K562 (cell line): ENCODE measurements around the gene NTRK2. TPM values are rescaled to one million over a fixed set of nuclear protein-coding genes. Genes with fewer than 3 reads are reported as not detected.

Experiments
- ATAC-seq: fragments of 200-7000 bp; cut with Tn5 transposase; 3 replicates; pipeline ENCODE4 v1.9.1; 2020; ENCODE audit warnings: moderate library complexity
- BruUV-seq: library from RNA; stranded (reverse); fragments of 400-500 nt; replicated peaks from 2 replicates; lab custom pipeline; 2021; lab: Mats Ljungman, UMichigan
- CTCF ChIA-PET: fragments of 300-600 bp; formaldehyde crosslinking; extraction: SDS; loops from one replicate; lab custom pipeline; 2021; ENCODE audit warnings: low intra/inter-chr PET ratio; lab: Yijun Ruan, JAX
- POLR2A ChIA-PET: fragments of 300-600, 350-650 bp; sonication (Branson Sonifier 250); formaldehyde crosslinking; extraction: SDS; loops from one replicate; lab custom pipeline; 2021; ENCODE audit warnings: antibody characterized with exemption, inconsistent platforms; lab: Yijun Ruan, JAX
- DNase-seq, 4 experiments: peaks; one replicate each; pipeline versions ENCODE4 v3.0.0 to v3.0.0-alpha.2; 2011 to 2018; ENCODE audit warnings: low spot score in 3 of 4, mixed read lengths in 3 of 4; ENCODE audit errors: extremely low read depth in 1 of 4
- FAIRE-seq: peaks from 2 replicates; lab custom pipeline; 2011; peaks lifted over from hg19 to GRCh38; lab: Jason Lieb, UNC
- H2AFZ ChIP-seq: 2 replicates; pipeline ENCODE4 v1.6.0; 2011; ENCODE audit warnings: low read depth, low read length, control low read depth, inconsistent platforms
- H3K27ac ChIP-seq: fragments of 200-600 bp; 3 replicates; pipeline ENCODE4 v1.8.0; 2011; ENCODE audit warnings: low read depth, mild to moderate bottlenecking, control low read depth, inconsistent platforms, low read length, moderate library complexity, mixed read lengths; ENCODE audit errors: extremely low read depth
- H3K27me3 ChIP-seq, 2 experiments: fragments of 300-600 bp in 1 of 2; 2 replicates in 1 of 2; 3 replicates in 1 of 2; pipeline versions ENCODE4 v1.6.0 to v1.8.0; 2011; ENCODE audit warnings: inconsistent platforms in 2 of 2, low read length in 2 of 2, mild to moderate bottlenecking in 1 of 2, mixed read lengths in 1 of 2, moderate library complexity in 1 of 2; ENCODE audit not compliant: control insufficient read depth in 2 of 2, insufficient read depth in 2 of 2
- H3K36me3 ChIP-seq: fragments of 300-600 bp; 3 replicates; pipeline ENCODE4 v1.8.0; 2011; ENCODE audit warnings: mild to moderate bottlenecking, low read length, inconsistent platforms; ENCODE audit not compliant: control insufficient read depth, insufficient read depth
- H3K4me1 ChIP-seq, 2 experiments: fragments of 200-600 bp in 1 of 2; replicated peaks in 1 of 2; 2 replicates in 1 of 2; 3 replicates in 1 of 2; pipeline versions ENCODE4 v1.5.1 to v1.8.0; 2011; ENCODE audit warnings: inconsistent platforms in 2 of 2, low read length in 2 of 2, mild to moderate bottlenecking in 1 of 2, mixed read lengths in 1 of 2, moderate library complexity in 1 of 2; ENCODE audit not compliant: control insufficient read depth in 2 of 2, insufficient read depth in 2 of 2
- H3K4me2 ChIP-seq: 2 replicates; pipeline ENCODE4 v1.6.1; 2011; ENCODE audit warnings: low read length, control low read depth, inconsistent platforms, mixed read lengths; ENCODE audit not compliant: insufficient read depth
- H3K4me3 ChIP-seq: fragments of 200-600 bp; sonication (generic), shearing (Covaris generic); 2 replicates; pipeline ENCODE4 v1.5.1; 2016; ENCODE audit warnings: control low read depth, inconsistent platforms
- H3K79me2 ChIP-seq: fragments of 200-600 bp; 3 replicates; pipeline ENCODE4 v1.8.0; 2011; ENCODE audit warnings: low read length, inconsistent platforms; ENCODE audit not compliant: control insufficient read depth, insufficient read depth
- H3K9ac ChIP-seq, 2 experiments: 2 replicates each; pipeline versions ENCODE4 v1.6.0 to v1.6.1; 2011; ENCODE audit warnings: low read depth in 2 of 2, low read length in 2 of 2, control low read depth in 1 of 2, inconsistent platforms in 1 of 2, mild to moderate bottlenecking in 1 of 2, mixed read lengths in 1 of 2; ENCODE audit not compliant: insufficient read depth in 1 of 2
- H3K9me1 ChIP-seq: one replicate; pipeline ENCODE4 v1.6.0; 2011; ENCODE audit warnings: inconsistent platforms, mild to moderate bottlenecking, low read length, moderate library complexity; ENCODE audit not compliant: control insufficient read depth, insufficient read depth
- H3K9me3 ChIP-seq: replicated peaks from 2 replicates; pipeline ENCODE4 v1.5.1; 2011; ENCODE audit warnings: low read depth, low read length, inconsistent platforms; ENCODE audit not compliant: control insufficient read depth, insufficient read depth
- H4K20me1 ChIP-seq: replicated peaks from 2 replicates; pipeline ENCODE4 v1.6.1; 2011; ENCODE audit warnings: low read length, inconsistent platforms, mixed read lengths; ENCODE audit not compliant: control insufficient read depth, insufficient read depth
- CAMTA2 ChIP-seq: fragments of 250-450 bp; sonication (Bioruptor Pico); conservative IDR thresholded peaks from 2 replicates; pipeline ENCODE4 v1.5.1; 2022
- CCAR2 ChIP-seq: fragments of 200-400 bp; formaldehyde crosslinking; IDR thresholded peaks from 2 replicates; pipeline ENCODE4 v1.6.1; 2017; ENCODE audit warnings: mild to moderate bottlenecking, low read depth, low read length
- FOXM1 ChIP-seq, 2 experiments: fragments of 450-650 bp in 1 of 2; sonication (generic) in 1 of 2; formaldehyde crosslinking in 1 of 2; IDR thresholded peaks; 2 replicates each; pipeline versions ENCODE4 v1.6.1 to v1.9.0; 2017 to 2022; ENCODE audit warnings: low read depth in 2 of 2, mild to moderate bottlenecking in 2 of 2, missing genetic modification reagents in 1 of 2, moderate library complexity in 1 of 2
- HEY1 ChIP-seq: fragments of 250-450 bp; sonication (Bioruptor Pico); IDR thresholded peaks from 2 replicates; pipeline ENCODE4 v1.5.0; 2020; ENCODE audit warnings: mild to moderate bottlenecking, moderate library complexity, borderline replicate concordance
- MTA3 ChIP-seq: fragments of 450-650 bp; formaldehyde crosslinking; IDR thresholded peaks from 2 replicates; pipeline ENCODE4 v1.6.1; 2017; ENCODE audit warnings: mild to moderate bottlenecking, borderline replicate concordance
- POU5F1 ChIP-seq: fragments of 150-350 bp; IDR thresholded peaks from 2 replicates; pipeline ENCODE4 v1.6.1; 2014; ENCODE audit warnings: borderline replicate concordance, low read length, low read depth, mild to moderate bottlenecking; ENCODE audit not compliant: partially characterized antibody
- RFX1 ChIP-seq: fragments of 450-650 bp; IDR thresholded peaks from 2 replicates; pipeline ENCODE4 v1.6.1; 2016; ENCODE audit warnings: mild to moderate bottlenecking, moderate library complexity
- ZNF165 ChIP-seq: fragments of 250-450 bp; sonication (Bioruptor Pico); IDR thresholded peaks from 2 replicates; pipeline ENCODE4 v1.4.0; 2020; ENCODE audit warnings: borderline replicate concordance
- ZNF707 ChIP-seq: fragments of 250-450 bp; sonication (Bioruptor Pico); conservative IDR thresholded peaks from 2 replicates; pipeline ENCODE4 v1.8.0; 2022; ENCODE audit warnings: inconsistent platforms, mild to moderate bottlenecking, moderate library complexity
- WGBS: fragments of 100-300 bp; shearing (Covaris generic); methylation state at CpG from one replicate; pipeline ENCODE4 v1.1.6; 2016; ENCODE audit warnings: low coverage, mixed read lengths; ENCODE audit not compliant: insufficient coverage; ENCODE audit errors: missing lambda C conversion rate; 5-methylcytosine and 5-hydroxymethylcytosine counted together
- in situ Hi-C: fragments of 300-500 bp; cut with MboI; formaldehyde crosslinking; loops from 4 replicates; pipeline ENCODE4 v1.15.0; 2018; ENCODE audit warnings: inconsistent platforms, mixed read lengths
- intact Hi-C: fragments of 100-400 bp; cut with micrococcal nuclease; formaldehyde crosslinking; loops from 2 replicates; pipeline ENCODE4 v1.14.2; 2022
- polyA plus RNA-seq, 8 experiments: library from polyadenylated mRNA; depleted of rRNA in 4 of 8; stranded (reverse) in 5 of 8; unstranded in 3 of 8; fragments of >200 nt; fragmentation: Nextera tagmentation in 2 of 8; fragmentation: Illumina TruSeq in 1 of 8; extraction: Ambion mirVana in 2 of 8; extraction: Trizol in 1 of 8; gene quantifications; 2 replicates each; pipeline versions ENCODE4 v1.2.1 to v1.2.3, GENCODE V29; 2011 to 2014; ENCODE audit warnings: inconsistent platforms in 1 of 8, missing spikeins in 1 of 8
- total RNA-seq, 7 experiments: library from RNA; depleted of rRNA in 6 of 7; stranded (reverse); fragments of >200 nt in 6 of 7; fragmentation: Illumina TruSeq in 2 of 7; extraction: Trizol in 2 of 7; gene quantifications; 2 replicates each; pipeline versions ENCODE4 v1.2.1 to v1.2.3, GENCODE V29; 2011 to 2021; ENCODE audit warnings: low replicate concordance in 1 of 7
- TF ChIP-seq, protein P1 (sequence below): fragments of 150-350 bp; conservative IDR thresholded peaks from 2 replicates; pipeline ENCODE4 v1.6.1; 2014; ENCODE audit warnings: low read length
- TF ChIP-seq, protein P2 (sequence below): fragments of 450-650 bp; formaldehyde crosslinking; IDR thresholded peaks from 2 replicates; pipeline ENCODE4 v1.4.0; 2022; ENCODE audit warnings: missing genetic modification characterization

NTRK2 gene
- total and polyA plus RNA-seq, 9 of the 15 experiments (the other 6 are each of a cell fraction or from before 2014, with no cell fraction given) = not detected

DNA sequence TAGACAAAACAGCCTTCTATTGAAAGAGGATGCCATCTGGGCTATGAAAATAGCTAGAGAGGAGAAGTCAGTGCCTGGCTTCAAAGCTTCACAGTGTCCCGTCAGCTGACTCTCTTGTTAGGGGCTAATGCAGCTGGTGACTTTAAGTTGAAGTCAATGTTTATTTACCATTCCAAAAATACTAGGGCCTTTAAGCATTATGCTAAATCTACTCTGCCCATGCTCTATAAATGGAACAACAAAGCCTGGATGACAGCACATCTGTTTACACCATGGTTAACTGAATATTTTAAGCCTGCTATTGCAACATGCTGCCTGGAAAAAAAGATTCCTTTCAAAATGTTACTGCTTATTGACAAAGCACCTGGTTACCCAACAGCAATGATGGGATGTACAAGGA lies 309.1 kb downstream of the NTRK2 start:
- H3K4me2 ChIP-seq = no peak overlapping the region
- no peak overlapping the region for H3K4me3 ChIP-seq
- H3K27ac ChIP-seq = no peak overlapping the region
- no peaks in the 10 kb centered on the region for H3K9me1 ChIP-seq
- no peaks in the 10 kb centered on the region for H3K36me3 ChIP-seq
- H3K4me1 ChIP-seq = no peaks in the 10 kb centered on the region
- no peaks in the 10 kb centered on the region for H3K9me3 ChIP-seq
- CTCF ChIA-PET = no interaction called here
- in situ Hi-C loops (no loop called here), intact Hi-C loops (no loop called here)
- 0% methylated on average over 1 of the region's 1 CpG for WGBS
- H3K27me3 ChIP-seq = no peaks in the 10 kb centered on the region
- no peak for ATAC-seq
- H3K9ac ChIP-seq = no peak overlapping the region
- no peak overlapping the region for H2AFZ ChIP-seq
- FAIRE-seq = no peak
- H4K20me1 ChIP-seq = no peaks in the 10 kb centered on the region
- POLR2A ChIA-PET = no interaction called here
- no TSS peak for BruUV-seq
- TF ChIP-seq RFX1 (no peak), FOXM1 (IDR thresholded peaks at IDR 0.05; ENCODE audit: low read depth) (no peak), FOXM1 (CRISPR knock-in tag; IDR thresholded peaks at IDR 0.05; ENCODE audit: low read depth) (no peak), CCAR2 (no peak), POU5F1 (no peak), HEY1 (CRISPR knock-in tag) (no peak)
- no peaks in the 10 kb centered on the region for H3K79me2 ChIP-seq
- no peak for DNase-seq

DNA sequence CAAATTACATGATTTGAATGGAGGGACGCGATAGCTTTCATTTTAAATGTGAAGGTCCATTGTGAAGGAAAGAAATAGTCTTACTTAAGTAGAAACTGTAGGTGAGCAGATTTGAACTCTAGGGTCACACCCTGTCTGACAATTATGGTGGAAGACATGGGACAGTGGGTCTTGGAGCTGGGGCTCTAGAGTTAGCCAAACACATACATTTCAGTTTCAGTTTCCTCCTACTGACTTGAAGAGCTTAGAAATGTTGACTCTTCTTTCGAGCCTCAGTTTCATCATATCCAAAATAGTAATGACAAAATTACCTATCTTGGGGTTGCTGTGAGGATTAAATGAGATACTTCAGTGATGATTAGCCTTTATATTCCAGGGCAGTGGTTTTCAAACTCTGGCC lies 314.2 kb downstream of the NTRK2 start:
- Histone ChIP-seq H3K4me1 (no peaks in the 10 kb centered on the region), H3K79me2 (no peaks in the 10 kb centered on the region), H2AFZ (no peak overlapping the region), H4K20me1 (no peaks in the 10 kb centered on the region), H3K27me3 (no peaks in the 10 kb centered on the region), H3K4me2 (no peak overlapping the region), H3K27ac (no peak overlapping the region), H3K9ac (no peak overlapping the region), H3K9me1 (no peaks in the 10 kb centered on the region), H3K4me3 (no peak overlapping the region), H3K36me3 (no peaks in the 10 kb centered on the region), H3K9me3 (no peaks in the 10 kb centered on the region)
- intact Hi-C loops (no loop called here), in situ Hi-C loops (no loop called here)
- FAIRE-seq = no peak
- CTCF ChIA-PET = no interaction called here
- WGBS = 0% methylated on average over 3 of the region's 3 CpGs
- DNase-seq = no peak
- no TSS peak for BruUV-seq
- no peak for ATAC-seq
- POLR2A ChIA-PET = no interaction called here
- TF ChIP-seq, protein P1, sequence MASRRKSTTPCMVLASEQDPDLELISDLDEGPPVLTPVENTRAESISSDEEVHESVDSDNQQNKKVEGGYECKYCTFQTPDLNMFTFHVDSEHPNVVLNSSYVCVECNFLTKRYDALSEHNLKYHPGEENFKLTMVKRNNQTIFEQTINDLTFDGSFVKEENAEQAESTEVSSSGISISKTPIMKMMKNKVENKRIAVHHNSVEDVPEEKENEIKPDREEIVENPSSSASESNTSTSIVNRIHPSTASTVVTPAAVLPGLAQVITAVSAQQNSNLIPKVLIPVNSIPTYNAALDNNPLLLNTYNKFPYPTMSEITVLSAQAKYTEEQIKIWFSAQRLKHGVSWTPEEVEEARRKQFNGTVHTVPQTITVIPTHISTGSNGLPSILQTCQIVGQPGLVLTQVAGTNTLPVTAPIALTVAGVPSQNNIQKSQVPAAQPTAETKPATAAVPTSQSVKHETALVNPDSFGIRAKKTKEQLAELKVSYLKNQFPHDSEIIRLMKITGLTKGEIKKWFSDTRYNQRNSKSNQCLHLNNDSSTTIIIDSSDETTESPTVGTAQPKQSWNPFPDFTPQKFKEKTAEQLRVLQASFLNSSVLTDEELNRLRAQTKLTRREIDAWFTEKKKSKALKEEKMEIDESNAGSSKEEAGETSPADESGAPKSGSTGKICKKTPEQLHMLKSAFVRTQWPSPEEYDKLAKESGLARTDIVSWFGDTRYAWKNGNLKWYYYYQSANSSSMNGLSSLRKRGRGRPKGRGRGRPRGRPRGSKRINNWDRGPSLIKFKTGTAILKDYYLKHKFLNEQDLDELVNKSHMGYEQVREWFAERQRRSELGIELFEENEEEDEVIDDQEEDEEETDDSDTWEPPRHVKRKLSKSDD = no peak
- TF ChIP-seq ZNF165 (no peak), CAMTA2 (CRISPR knock-in tag) (no peak), ZNF707 (CRISPR knock-in tag) (no peak), MTA3 (no peak)
- TF ChIP-seq, protein P2, sequence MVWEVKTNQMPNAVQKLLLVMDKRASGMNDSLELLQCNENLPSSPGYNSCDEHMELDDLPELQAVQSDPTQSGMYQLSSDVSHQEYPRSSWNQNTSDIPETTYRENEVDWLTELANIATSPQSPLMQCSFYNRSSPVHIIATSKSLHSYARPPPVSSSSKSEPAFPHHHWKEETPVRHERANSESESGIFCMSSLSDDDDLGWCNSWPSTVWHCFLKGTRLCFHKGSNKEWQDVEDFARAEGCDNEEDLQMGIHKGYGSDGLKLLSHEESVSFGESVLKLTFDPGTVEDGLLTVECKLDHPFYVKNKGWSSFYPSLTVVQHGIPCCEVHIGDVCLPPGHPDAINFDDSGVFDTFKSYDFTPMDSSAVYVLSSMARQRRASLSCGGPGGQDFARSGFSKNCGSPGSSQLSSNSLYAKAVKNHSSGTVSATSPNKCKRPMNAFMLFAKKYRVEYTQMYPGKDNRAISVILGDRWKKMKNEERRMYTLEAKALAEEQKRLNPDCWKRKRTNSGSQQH (CRISPR knock-in tag) = no peak
